ENCODE data around the gene CRNKL1. TPM values are rescaled to one million over a fixed set of nuclear protein-coding genes. Genes with fewer than 3 reads are reported as not detected.

Gene CRNKL1
- total and polyA plus RNA-seq, 5 experiments from 2014 or later = 6.9 to 34.3 (median 14.6) TPM

DNA sequence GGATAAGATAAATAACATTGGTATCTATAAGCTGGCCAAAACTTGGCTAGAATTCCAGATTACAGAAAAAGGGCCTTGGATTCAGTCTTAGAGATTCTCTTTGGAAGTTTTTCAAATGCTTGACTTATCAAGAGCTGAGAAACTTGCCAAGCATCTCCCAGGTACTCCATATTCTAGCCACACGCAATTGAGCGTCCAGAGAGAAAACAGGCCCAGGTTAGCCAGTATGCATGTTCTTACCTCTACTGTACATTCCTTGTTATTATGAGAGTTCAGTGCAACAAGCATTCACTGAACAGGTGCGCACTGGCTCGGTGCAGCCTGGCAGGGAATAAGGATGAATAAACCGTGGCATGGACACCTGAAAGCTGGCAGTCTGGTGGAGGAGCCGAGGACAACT is 13.7 kb downstream of the CRNKL1 start:
- POLR2A ChIA-PET = no interaction called here
- DNase-seq = no peak
- H3K4me3 Mint-ChIP-seq = no peak overlapping the region

GRCh38 chr20:20037960-20038359 is 14.3 kb downstream of the CRNKL1 start:
- Mint-ChIP-seq H3K27me3 (no peaks in the 10 kb centered on the region), H3K27ac (peak overlapping the region in 2 of 10 donors; percentile 3 to 44), H3K9me3 (no peaks in the 10 kb centered on the region), H3K4me3 (no peak overlapping the region), H3K4me1 (peaks cover 0 to 8% (median 3%) of the 10 kb centered on the region in 4 donors), H3K36me3 (peaks cover 5 to 94% (median 19%) of the 10 kb centered on the region in 3 donors)
- ATAC-seq = no peak
- POLR2A ChIA-PET = no interaction called here
- no peak for DNase-seq

More for the DNA sequence above, 13.7 kb downstream of the CRNKL1 start:
- H3K27me3 Mint-ChIP-seq = no peaks in the 10 kb centered on the region
- peak overlapping the region in 2 of 10 donors; percentile 3 to 60 for H3K27ac Mint-ChIP-seq
- H3K4me1 Mint-ChIP-seq = peaks cover 0 to 8% (median 4%) of the 10 kb centered on the region in 4 donors
- no peak for ATAC-seq
- H3K9me3 Mint-ChIP-seq = no peaks in the 10 kb centered on the region
- H3K36me3 Mint-ChIP-seq = peaks cover 11 to 97% (median 21%) of the 10 kb centered on the region in 3 donors

- ATAC-seq (no peak), DNase-seq (no peak)
- Mint-ChIP-seq H3K27me3 (no peaks in the 10 kb centered on the region), H3K27ac (peak overlapping the region in 4 of 10 donors; percentile 37 to 70 (median 53)), H3K36me3 (peaks cover 5 to 93% (median 19%) of the 10 kb centered on the region in 3 donors), H3K4me3 (no peak overlapping the region), H3K4me1 (peaks cover 0 to 8% (median 3%) of the 10 kb centered on the region in 4 donors), H3K9me3 (no peaks in the 10 kb centered on the region)
- POLR2A ChIA-PET = interaction anchor here (0.8 kb wide), 1 partner anchor 14 kb away, joined by 3 read pairs; no protein-coding TSS in a partner anchor
Observed at GRCh38 chr20:20036756-20037155, 15.5 kb downstream of the CRNKL1 start.

DNA sequence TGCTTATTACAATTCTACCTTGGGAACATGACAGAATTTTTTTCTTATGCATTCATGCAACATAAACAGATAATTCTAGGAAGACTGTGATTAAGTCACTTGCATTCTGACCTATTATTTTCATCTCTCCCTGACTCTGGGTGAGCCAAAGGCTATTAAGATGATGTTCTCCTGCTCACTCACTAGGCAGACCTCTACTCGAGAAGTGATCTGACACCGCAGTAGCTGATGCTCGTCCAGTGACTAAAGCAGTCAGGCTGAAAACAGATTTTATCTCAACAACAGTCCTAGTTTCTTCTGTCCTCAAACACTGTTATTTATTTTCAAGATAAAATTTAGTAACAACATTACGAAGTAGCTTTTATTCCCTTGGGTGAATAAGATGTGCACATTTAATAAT is 17.8 kb downstream of the CRNKL1 start:
- Mint-ChIP-seq H3K27me3 (no peaks in the 10 kb centered on the region), H3K4me3 (no peak overlapping the region), H3K27ac (peak overlapping the region in 1 of 10 donors; percentile 47), H3K4me1 (peaks cover 0 to 8% (median 3%) of the 10 kb centered on the region in 4 donors), H3K9me3 (no peaks in the 10 kb centered on the region), H3K36me3 (peaks cover 0 to 93% (median 11%) of the 10 kb centered on the region in 3 donors)
- ATAC-seq (no peak), DNase-seq (no peak)
- POLR2A ChIA-PET = interaction anchor here (0.7 to 1.6 kb wide), 2 partner anchors 17 to 38 kb away, joined by 4 to 10 read pairs; partner anchors contain the start of genes CFAP61 and CRNKL1

DNA sequence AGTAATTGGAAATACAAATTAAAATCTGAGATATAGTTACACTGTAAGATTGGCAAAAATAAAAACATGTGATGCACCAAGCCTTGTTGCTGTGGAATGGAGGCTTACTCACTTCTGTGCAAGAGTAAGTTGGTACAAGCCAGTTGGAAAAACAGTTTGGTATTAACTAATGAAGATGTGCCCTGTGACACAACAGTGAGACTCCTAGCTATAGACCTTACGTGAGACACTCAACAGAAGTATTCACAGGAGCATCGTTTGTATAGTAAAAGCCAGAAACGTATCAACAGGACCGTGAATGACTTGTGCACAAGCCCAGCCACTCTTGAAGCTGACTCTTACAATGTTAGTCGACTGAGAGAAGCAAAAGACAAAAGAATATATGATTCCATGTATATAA is 20.5 kb downstream of the CRNKL1 start:
- Mint-ChIP-seq H3K36me3 (peaks cover 0 to 89% (median 4%) of the 10 kb centered on the region in 3 donors), H3K4me3 (no peak overlapping the region)

GRCh38 chr20:20027284-20027683 is 25.0 kb downstream of the CRNKL1 start:
- Mint-ChIP-seq H3K4me1 (peaks cover 0 to 21% (median 7%) of the 10 kb centered on the region in 4 donors), H3K27ac (peak overlapping the region in 2 of 10 donors; percentile 40 to 78), H3K27me3 (no peaks in the 10 kb centered on the region), H3K36me3 (peaks cover 0 to 89% (median 5%) of the 10 kb centered on the region in 3 donors), H3K9me3 (no peaks in the 10 kb centered on the region), H3K4me3 (no peak overlapping the region)
- ATAC-seq = no peak
- POLR2A ChIA-PET = interaction anchor here (2.7 kb wide), 1 partner anchor 10 kb away, joined by 9 read pairs; the partner anchor contains the start of gene NAA20
- DNase-seq = no peak

More for the DNA sequence above, 20.5 kb downstream of the CRNKL1 start:
- Mint-ChIP-seq H3K27me3 (no peaks in the 10 kb centered on the region), H3K4me1 (peaks cover 0 to 3% (median 1%) of the 10 kb centered on the region in 4 donors), H3K27ac (peak overlapping the region in 4 of 10 donors; percentile 3 to 84 (median 32)), H3K9me3 (no peaks in the 10 kb centered on the region)
- DNase-seq (no peak), ATAC-seq (no peak)
- POLR2A ChIA-PET = no interaction called here

DNA sequence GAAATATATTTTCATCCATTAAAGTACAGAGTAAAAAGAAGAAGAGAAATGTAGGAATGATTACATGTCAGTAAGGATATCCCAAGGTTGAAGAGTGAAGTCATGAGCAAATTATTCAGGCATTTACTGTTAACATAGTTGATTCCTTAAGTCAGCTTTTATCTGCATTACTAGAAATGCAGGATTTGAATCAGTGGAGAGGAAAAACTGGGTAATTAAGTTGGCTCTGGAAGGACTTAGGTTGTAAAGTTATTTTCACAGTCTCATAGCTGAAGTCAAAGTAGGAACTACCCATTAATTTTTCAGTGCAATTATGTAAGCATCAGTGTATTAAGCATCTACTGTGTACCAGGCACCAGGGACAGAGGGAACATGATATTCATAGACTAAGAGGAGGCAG is 27.3 kb downstream of the CRNKL1 start:
- H3K4me1 Mint-ChIP-seq = peaks cover 17 to 42% (median 27%) of the 10 kb centered on the region in 4 donors
- H3K36me3 Mint-ChIP-seq = peaks cover 0 to 78% (median 6%) of the 10 kb centered on the region in 3 donors
- POLR2A ChIA-PET = no interaction called here
- no peak overlapping the region for H3K4me3 Mint-ChIP-seq
- peak overlapping the region in 7 of 10 donors; percentile 5 to 74 (median 34) for H3K27ac Mint-ChIP-seq
- ATAC-seq = no peak
- DNase-seq = no peak
- no peaks in the 10 kb centered on the region for H3K27me3 Mint-ChIP-seq
- no peaks in the 10 kb centered on the region for H3K9me3 Mint-ChIP-seq

DNA sequence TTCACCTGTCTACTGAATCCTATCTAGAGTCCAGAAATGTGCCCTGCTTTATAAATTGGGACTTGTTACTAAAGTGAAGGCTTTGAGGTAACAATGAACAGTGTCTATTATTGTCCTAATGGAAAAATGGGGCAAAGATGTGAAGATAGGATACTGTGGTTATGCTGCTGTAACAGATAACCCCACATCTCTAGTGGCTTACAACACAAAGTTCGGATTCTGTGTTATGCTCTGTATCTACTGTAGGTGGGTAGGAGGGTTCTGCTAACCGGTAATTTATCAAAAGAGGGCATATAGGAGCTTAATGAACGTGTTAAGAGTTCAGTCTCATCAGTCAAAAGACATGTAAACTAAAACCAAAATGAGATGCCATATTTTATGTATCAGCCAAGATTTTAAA is 28.9 kb downstream of the CRNKL1 start:
- Mint-ChIP-seq H3K27me3 (no peaks in the 10 kb centered on the region), H3K9me3 (no peaks in the 10 kb centered on the region), H3K4me3 (no peak overlapping the region), H3K27ac (peak overlapping the region in 6 of 10 donors; percentile 15 to 74 (median 30)), H3K4me1 (peaks cover 23 to 57% (median 42%) of the 10 kb centered on the region in 4 donors), H3K36me3 (peaks cover 0 to 64% (median 6%) of the 10 kb centered on the region in 3 donors)
- ATAC-seq = no peak
- POLR2A ChIA-PET = no interaction called here
- DNase-seq = no peak

- H3K4me1 Mint-ChIP-seq = peaks cover 27 to 63% (median 49%) of the 10 kb centered on the region in 4 donors
- POLR2A ChIA-PET = no interaction called here
- H3K27ac Mint-ChIP-seq = peak overlapping the region in 8 of 10 donors; percentile 17 to 93 (median 70)
- ATAC-seq (no peak), DNase-seq (no peak)
- no peaks in the 10 kb centered on the region for H3K27me3 Mint-ChIP-seq
- H3K9me3 Mint-ChIP-seq = no peaks in the 10 kb centered on the region
- H3K36me3 Mint-ChIP-seq = peaks cover 0 to 57% (median 5%) of the 10 kb centered on the region in 3 donors
- H3K4me3 Mint-ChIP-seq = no peak overlapping the region
Observed at GRCh38 chr20:20022498-20022897, 29.8 kb downstream of the CRNKL1 start.

DNA sequence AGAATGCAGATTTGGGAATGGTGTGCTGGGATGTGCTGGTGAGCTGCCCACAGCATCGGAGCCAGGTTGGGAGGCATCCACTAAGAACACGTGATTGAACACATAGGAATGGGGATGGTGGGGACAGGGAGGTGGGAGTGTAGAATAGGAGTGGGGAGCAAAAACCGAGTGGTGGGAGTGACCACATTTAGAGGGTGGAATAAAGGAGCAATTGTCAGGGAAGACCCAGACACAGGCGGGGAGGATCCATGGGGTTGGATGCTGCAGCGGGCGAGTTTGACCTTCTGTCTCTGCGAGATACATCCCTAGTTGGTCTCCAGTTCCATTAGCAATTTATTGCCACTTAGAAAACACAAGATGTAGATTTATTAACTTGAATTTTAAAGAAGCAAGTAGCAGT is 30.4 kb downstream of the CRNKL1 start:
- POLR2A ChIA-PET = interaction anchor here (2.1 kb wide), 1 partner anchor 30 kb away, joined by 6 read pairs; the partner anchor contains the start of genes CFAP61 and CRNKL1
- no peak for DNase-seq
- peaks cover 30 to 67% (median 53%) of the 10 kb centered on the region in 4 donors for H3K4me1 Mint-ChIP-seq

DNA sequence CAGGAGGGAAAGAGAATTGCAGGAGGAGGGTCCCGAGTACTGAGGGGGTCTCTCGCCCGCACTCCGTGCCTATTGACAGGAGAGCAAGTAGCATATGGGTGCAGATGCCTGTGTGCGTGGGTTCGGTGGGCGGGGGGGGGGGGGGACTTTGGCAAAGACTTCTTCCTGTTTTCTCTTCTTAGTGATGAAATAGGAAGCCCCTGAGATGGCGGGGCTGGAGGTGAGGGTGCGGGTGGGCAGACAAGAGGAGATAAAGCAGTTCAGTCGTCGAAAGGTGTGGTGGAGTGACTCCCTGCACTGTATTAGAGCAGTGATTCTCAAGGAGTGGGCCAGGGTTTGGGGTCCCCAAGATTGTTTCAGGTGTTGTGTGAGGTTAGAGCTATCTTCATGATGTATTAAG is 31.4 kb downstream of the CRNKL1 start:
- Mint-ChIP-seq H3K4me1 (peaks cover 31 to 71% (median 56%) of the 10 kb centered on the region in 4 donors), H3K4me3 (peak overlapping the region; percentile 55 to 80 (median 70)), H3K36me3 (peaks cover 0 to 43% (median 5%) of the 10 kb centered on the region in 3 donors), H3K27ac (peak overlapping the region; percentile 92 to 97 (median 94)), H3K9me3 (no peaks in the 10 kb centered on the region), H3K27me3 (no peaks in the 10 kb centered on the region)
- peak in 1 of 2 donors; percentile 6 for ATAC-seq
- peak in 4 of 10 donors; percentile 12 to 28 (median 20) for DNase-seq
- POLR2A ChIA-PET = interaction anchor here (2.1 kb wide), 1 partner anchor 31 kb away, joined by 6 read pairs; the partner anchor contains the start of genes CFAP61 and CRNKL1

More for the DNA sequence above, 30.4 kb downstream of the CRNKL1 start:
- Mint-ChIP-seq H3K9me3 (no peaks in the 10 kb centered on the region), H3K27ac (peak overlapping the region; percentile 47 to 93 (median 80)), H3K36me3 (peaks cover 0 to 51% (median 5%) of the 10 kb centered on the region in 3 donors), H3K27me3 (no peaks in the 10 kb centered on the region), H3K4me3 (peak overlapping the region in 4 of 10 donors; percentile 4 to 55 (median 24))
- ATAC-seq = no peak

GRCh38 chr20:20019123-20019522 is 33.1 kb downstream of the CRNKL1 start:
- Mint-ChIP-seq H3K27ac (peak overlapping the region in 9 of 10 donors; percentile 57 to 97 (median 93)), H3K9me3 (no peaks in the 10 kb centered on the region), H3K36me3 (peaks cover 0 to 27% (median 5%) of the 10 kb centered on the region in 3 donors), H3K27me3 (no peaks in the 10 kb centered on the region), H3K4me1 (peaks cover 31 to 66% (median 56%) of the 10 kb centered on the region in 4 donors), H3K4me3 (peak overlapping the region; percentile 82 to 95 (median 90))
- POLR2A ChIA-PET = interaction anchor here (0.5 to 0.6 kb wide), 2 partner anchors 15 to 1447 kb away, joined by 4 to 5 read pairs; no protein-coding TSS in a partner anchor
- ATAC-seq (no peak), DNase-seq (no peak)

- DNase-seq (no peak), ATAC-seq (no peak)
- POLR2A ChIA-PET = interaction anchor here (0.6 to 2.1 kb wide), 3 partner anchors 9 to 34 kb away, joined by 5 to 48 read pairs (median 9); partner anchors contain the start of genes CFAP61 and CRNKL1
- H3K36me3 Mint-ChIP-seq = peaks cover 0 to 19% (median 1%) of the 10 kb centered on the region in 3 donors
- H3K9me3 Mint-ChIP-seq = no peaks in the 10 kb centered on the region
- peak overlapping the region; percentile 82 to 95 (median 90) for H3K4me3 Mint-ChIP-seq
- peaks cover 31 to 65% (median 54%) of the 10 kb centered on the region in 4 donors for H3K4me1 Mint-ChIP-seq
- no peaks in the 10 kb centered on the region for H3K27me3 Mint-ChIP-seq
- H3K27ac Mint-ChIP-seq = peak overlapping the region; percentile 61 to 96 (median 92)
Observed at GRCh38 chr20:20018366-20018765, 33.9 kb downstream of the CRNKL1 start.
